HCT116 (cell line): ENCODE measurements around the gene SLC1A1. TPM values are rescaled to one million over a fixed set of nuclear protein-coding genes. Genes with fewer than 3 reads are reported as not detected.

ENCODE experiments used
- ATAC-seq: fragments of 200-7000 bp; cut with Tn5 transposase; 2 replicates; pipeline ENCODE4 v1.9.1; 2020; ENCODE audit warnings: mild to moderate bottlenecking, moderate library complexity
- BruUV-seq: library from RNA; stranded (reverse); fragments of 400-500 nt; replicated peaks from 2 replicates; lab custom pipeline; 2021; lab: Mats Ljungman, UMichigan
- CTCF ChIA-PET: fragments of 300-600 bp; sonication (Branson Sonifier 250); formaldehyde crosslinking; loops from one replicate; lab custom pipeline; 2021; ENCODE audit warnings: antibody characterized with exemption; lab: Charles Lee
- POLR2A ChIA-PET: fragments of 300-600, 350-600 bp; sonication (Branson Sonifier 250); formaldehyde crosslinking; loops from one replicate; lab custom pipeline; 2021; ENCODE audit warnings: antibody characterized with exemption; lab: Charles Lee
- RAD21 ChIA-PET, 2 experiments: fragments of 300-600 bp; sonication (Branson Sonifier 250); formaldehyde crosslinking; loops; one replicate each; lab custom pipeline; 2023; ENCODE audit warnings: low total read pairs in 2 of 2; ENCODE audit not compliant: uncharacterized antibody in 2 of 2, unreplicated experiment in 2 of 2, low non-redundant PET in 1 of 2; lab: Charles Lee
- DNase-seq: peaks from one replicate; pipeline ENCODE4 v3.0.0-alpha.2; 2010; ENCODE audit warnings: low read depth, low spot score
- H2AFZ ChIP-seq: fragments of 200-600 bp; shearing (Covaris generic), sonication (generic); 2 replicates; pipeline ENCODE4 v1.6.1; 2017; ENCODE audit warnings: low read depth, mixed run types, mixed read lengths, antibody characterized with exemption, low read length; ENCODE audit not compliant: poor library complexity, severe bottlenecking
- H3K27ac ChIP-seq: 2 replicates; pipeline ENCODE4 v1.5.1; 2012; ENCODE audit warnings: low read depth, low read length
- H3K27me3 ChIP-seq: fragments of 200-600 bp; sonication (generic); 2 replicates; pipeline ENCODE4 v1.6.1; 2016; ENCODE audit warnings: mixed run types, low read length, mixed read lengths; ENCODE audit not compliant: insufficient read depth
- H3K36me3 ChIP-seq, 2 experiments: fragments of 200-500 bp in 1 of 2; fragments of 200-600 bp in 1 of 2; sonication (Bioruptor generic) in 1 of 2; sonication (generic) in 1 of 2; 2 replicates each; pipeline versions ENCODE4 v1.5.1 to v1.6.1; 2014 to 2016; ENCODE audit warnings: low read length in 2 of 2, inconsistent platforms in 1 of 2, mixed read lengths in 1 of 2, mixed run types in 1 of 2; ENCODE audit not compliant: insufficient read depth in 2 of 2, control insufficient read depth in 1 of 2
- H3K4me1 ChIP-seq, 2 experiments: fragments of 200-600 bp in 1 of 2; sonication (generic) in 1 of 2; 2 replicates each; pipeline versions ENCODE4 v1.5.1 to v1.6.1; 2012 to 2017; ENCODE audit warnings: low read length in 2 of 2, inconsistent platforms in 1 of 2, mild to moderate bottlenecking in 1 of 2, mixed read lengths in 1 of 2, mixed run types in 1 of 2, moderate library complexity in 1 of 2; ENCODE audit not compliant: insufficient read depth in 2 of 2, control insufficient read depth in 1 of 2
- H3K4me2 ChIP-seq: fragments of 200-600 bp; sonication (generic); 2 replicates; pipeline ENCODE4 v1.6.1; 2017; ENCODE audit warnings: mixed run types, low read length, mixed read lengths
- H3K4me3 ChIP-seq, 2 experiments: fragments of 200-600 bp in 1 of 2; sonication (generic) in 1 of 2; replicated peaks in 1 of 2; 2 replicates each; pipeline ENCODE4 v1.5.1; 2011 to 2016; ENCODE audit warnings: low read length in 2 of 2, control low read depth in 1 of 2, low read depth in 1 of 2, mild to moderate bottlenecking in 1 of 2, mixed read lengths in 1 of 2, mixed run types in 1 of 2
- H3K79me2 ChIP-seq: fragments of 200-600 bp; sonication (generic); 2 replicates; pipeline ENCODE4 v1.6.1; 2017; ENCODE audit warnings: mild to moderate bottlenecking, mixed run types, low read length, moderate library complexity, mixed read lengths; ENCODE audit not compliant: insufficient read depth
- H3K9ac ChIP-seq: fragments of 200-600 bp; sonication (generic); 2 replicates; pipeline ENCODE4 v1.6.1; 2016; ENCODE audit warnings: low read length, mixed read lengths
- H3K9me2 ChIP-seq: fragments of 200-600 bp; sonication (generic), shearing (Covaris generic); 2 replicates; pipeline ENCODE4 v1.6.1; 2017; ENCODE audit warnings: mixed run types, mild to moderate bottlenecking, moderate library complexity; ENCODE audit not compliant: insufficient read depth
- H3K9me3 ChIP-seq, 2 experiments: fragments of 200-500 bp in 1 of 2; fragments of 200-600 bp in 1 of 2; sonication (Bioruptor generic) in 1 of 2; sonication (generic) in 1 of 2; 2 replicates each; pipeline ENCODE4 v1.6.1; 2014 to 2017; ENCODE audit warnings: low read length in 2 of 2, mixed read lengths in 2 of 2, inconsistent platforms in 1 of 2, low read depth in 1 of 2, mild to moderate bottlenecking in 1 of 2, mixed run types in 1 of 2, moderate library complexity in 1 of 2; ENCODE audit not compliant: control insufficient read depth in 1 of 2, insufficient read depth in 1 of 2
- H4K20me1 ChIP-seq: fragments of 200-600 bp; sonication (generic), shearing (Covaris generic); 2 replicates; pipeline ENCODE4 v1.6.1; 2017; ENCODE audit warnings: mixed run types, mild to moderate bottlenecking, moderate library complexity; ENCODE audit not compliant: insufficient read depth
- CEBPB ChIP-seq: IDR thresholded peaks from 2 replicates; pipeline ENCODE4 v1.6.1; 2012; ENCODE audit warnings: low read depth
- EGR1 ChIP-seq: IDR thresholded peaks from 2 replicates; pipeline ENCODE4 v1.6.1; 2012; ENCODE audit warnings: low read depth
- ELF1 ChIP-seq: IDR thresholded peaks from 2 replicates; pipeline ENCODE4 v1.6.1; 2012; ENCODE audit warnings: low read depth, borderline replicate concordance
- EZH2 ChIP-seq: fragments of 200-600 bp; sonication (generic); IDR thresholded peaks from 2 replicates; pipeline ENCODE4 v1.6.1; 2017; ENCODE audit warnings: antibody characterized with exemption, mixed run types
- EZH2phosphoT487 ChIP-seq: fragments of 200-600 bp; IDR thresholded peaks from 2 replicates; pipeline ENCODE4 v1.6.1; 2018; ENCODE audit warnings: antibody characterized with exemption, borderline replicate concordance
- POLR2A ChIP-seq: IDR thresholded peaks from 2 replicates; pipeline ENCODE4 v1.7.0; 2011; ENCODE audit warnings: borderline replicate concordance; ENCODE audit not compliant: insufficient read depth, insufficient read length; ENCODE audit errors: extremely low read depth
- POLR2AphosphoS5 ChIP-seq: IDR thresholded peaks from 2 replicates; pipeline ENCODE4 v1.6.1; 2011; ENCODE audit warnings: mild to moderate bottlenecking, low read depth, low read length, moderate library complexity
- RAD21 ChIP-seq: IDR thresholded peaks from 2 replicates; pipeline ENCODE4 v1.6.1; 2012; ENCODE audit warnings: low read depth, mild to moderate bottlenecking
- SIN3A ChIP-seq: IDR thresholded peaks from 2 replicates; pipeline ENCODE4 v1.6.1; 2012; ENCODE audit warnings: low read depth
- TCF7L2 ChIP-seq: IDR thresholded peaks from 2 replicates; pipeline ENCODE4 v1.7.0; 2011; ENCODE audit warnings: borderline replicate concordance, inconsistent platforms; ENCODE audit not compliant: insufficient read depth, insufficient read length; ENCODE audit errors: extremely low read depth
- YY1 ChIP-seq: IDR thresholded peaks from 2 replicates; pipeline ENCODE4 v1.6.1; 2011; ENCODE audit warnings: low read length, low read depth, moderate library complexity, mild to moderate bottlenecking; ENCODE audit not compliant: insufficient replicate concordance; ENCODE audit errors: extremely low read depth
- ZFX ChIP-seq: fragments of 450-650 bp; IDR thresholded peaks from 2 replicates; pipeline ENCODE4 v1.6.1; 2017
- intact Hi-C: fragments of 100-400 bp; cut with micrococcal nuclease; formaldehyde crosslinking; loops from 2 replicates; pipeline ENCODE4 v1.10.0; 2022
- total RNA-seq: library from RNA; stranded (reverse); gene quantifications from one replicate; pipeline ENCODE4 v1.2.1, GENCODE V29; 2021; ENCODE audit not compliant: unreplicated experiment
- TF ChIP-seq, protein P1 (sequence below): IDR thresholded peaks from 2 replicates; pipeline ENCODE4 v1.6.1; 2012; ENCODE audit warnings: low read depth
- TF ChIP-seq, protein P2 (sequence below): IDR thresholded peaks from 2 replicates; pipeline ENCODE4 v1.6.1; 2011; ENCODE audit warnings: mild to moderate bottlenecking, low read length, moderate library complexity; ENCODE audit not compliant: insufficient replicate concordance; ENCODE audit errors: extremely low read depth
- TF ChIP-seq, protein P3 (sequence below): IDR thresholded peaks from 2 replicates; pipeline ENCODE4 v1.6.1; 2012
- TF ChIP-seq, protein P4 (sequence below), 3 experiments: fragments of 200-600 bp in 1 of 3; sonication (generic) in 1 of 3; IDR thresholded peaks in 2 of 3; conservative IDR thresholded peaks in 1 of 3; 2 replicates each; pipeline ENCODE4 v1.5.1; 2012 to 2017; ENCODE audit warnings: low read depth in 2 of 3, low read length in 2 of 3, antibody characterized with exemption in 1 of 3, borderline replicate concordance in 1 of 3, control low read depth in 1 of 3, mild to moderate bottlenecking in 1 of 3, mixed read lengths in 1 of 3, mixed run types in 1 of 3, moderate library complexity in 1 of 3; ENCODE audit not compliant: insufficient read depth in 1 of 3

SLC1A1 gene
- total RNA-seq, 1 experiment from 2014 or later = 6.8 TPM

DNA sequence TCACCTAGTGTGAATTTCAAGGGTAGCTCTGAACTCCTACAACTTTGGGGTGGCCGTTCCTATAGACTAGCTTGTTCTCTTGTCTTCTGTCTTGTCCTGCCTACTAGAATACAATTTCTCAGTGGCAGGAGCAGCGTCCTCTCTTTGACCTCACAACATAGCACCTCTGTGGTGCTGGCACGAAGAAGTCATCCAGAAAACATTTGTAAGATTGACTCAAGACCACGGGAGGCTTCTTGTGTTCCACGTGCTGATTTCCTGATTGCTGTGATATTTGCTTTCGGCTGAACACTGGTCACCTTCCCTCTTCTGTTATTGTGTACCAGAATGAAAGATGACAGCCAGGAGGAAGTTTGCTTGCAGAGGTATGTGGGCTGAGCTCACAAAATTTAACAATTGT, 27.0 kb downstream of the SLC1A1 start:
- intact Hi-C loops = no loop called here
- DNase-seq (no peak), ATAC-seq (no peak)
- Histone ChIP-seq H3K9me3 (no peaks in the 10 kb centered on the region), H3K4me3 (no peak overlapping the region), H3K9ac (no peak overlapping the region), H2AFZ (no peak overlapping the region), H3K4me1 (no peaks in the 10 kb centered on the region), H4K20me1 (no peaks in the 10 kb centered on the region), H3K27me3 (no peaks in the 10 kb centered on the region), H3K9me2 (no peaks in the 10 kb centered on the region), H3K36me3 (no peaks in the 10 kb centered on the region), H3K27ac (no peak overlapping the region), H3K79me2 (no peaks in the 10 kb centered on the region), H3K4me2 (no peak overlapping the region)
- no TSS peak for BruUV-seq
- ChIA-PET POLR2A (no interaction called here), RAD21 (no interaction called here), CTCF (no interaction called here)
- no peak for TF ChIP-seq CEBPB
- no peak for TF ChIP-seq POLR2AphosphoS5
- TF ChIP-seq TCF7L2 = no peak
- no peak for TF ChIP-seq ZFX
- TF ChIP-seq, protein P1, sequence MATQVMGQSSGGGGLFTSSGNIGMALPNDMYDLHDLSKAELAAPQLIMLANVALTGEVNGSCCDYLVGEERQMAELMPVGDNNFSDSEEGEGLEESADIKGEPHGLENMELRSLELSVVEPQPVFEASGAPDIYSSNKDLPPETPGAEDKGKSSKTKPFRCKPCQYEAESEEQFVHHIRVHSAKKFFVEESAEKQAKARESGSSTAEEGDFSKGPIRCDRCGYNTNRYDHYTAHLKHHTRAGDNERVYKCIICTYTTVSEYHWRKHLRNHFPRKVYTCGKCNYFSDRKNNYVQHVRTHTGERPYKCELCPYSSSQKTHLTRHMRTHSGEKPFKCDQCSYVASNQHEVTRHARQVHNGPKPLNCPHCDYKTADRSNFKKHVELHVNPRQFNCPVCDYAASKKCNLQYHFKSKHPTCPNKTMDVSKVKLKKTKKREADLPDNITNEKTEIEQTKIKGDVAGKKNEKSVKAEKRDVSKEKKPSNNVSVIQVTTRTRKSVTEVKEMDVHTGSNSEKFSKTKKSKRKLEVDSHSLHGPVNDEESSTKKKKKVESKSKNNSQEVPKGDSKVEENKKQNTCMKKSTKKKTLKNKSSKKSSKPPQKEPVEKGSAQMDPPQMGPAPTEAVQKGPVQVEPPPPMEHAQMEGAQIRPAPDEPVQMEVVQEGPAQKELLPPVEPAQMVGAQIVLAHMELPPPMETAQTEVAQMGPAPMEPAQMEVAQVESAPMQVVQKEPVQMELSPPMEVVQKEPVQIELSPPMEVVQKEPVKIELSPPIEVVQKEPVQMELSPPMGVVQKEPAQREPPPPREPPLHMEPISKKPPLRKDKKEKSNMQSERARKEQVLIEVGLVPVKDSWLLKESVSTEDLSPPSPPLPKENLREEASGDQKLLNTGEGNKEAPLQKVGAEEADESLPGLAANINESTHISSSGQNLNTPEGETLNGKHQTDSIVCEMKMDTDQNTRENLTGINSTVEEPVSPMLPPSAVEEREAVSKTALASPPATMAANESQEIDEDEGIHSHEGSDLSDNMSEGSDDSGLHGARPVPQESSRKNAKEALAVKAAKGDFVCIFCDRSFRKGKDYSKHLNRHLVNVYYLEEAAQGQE = no peak
- TF ChIP-seq EZH2phosphoT487 = no peak
- TF ChIP-seq, protein P2, sequence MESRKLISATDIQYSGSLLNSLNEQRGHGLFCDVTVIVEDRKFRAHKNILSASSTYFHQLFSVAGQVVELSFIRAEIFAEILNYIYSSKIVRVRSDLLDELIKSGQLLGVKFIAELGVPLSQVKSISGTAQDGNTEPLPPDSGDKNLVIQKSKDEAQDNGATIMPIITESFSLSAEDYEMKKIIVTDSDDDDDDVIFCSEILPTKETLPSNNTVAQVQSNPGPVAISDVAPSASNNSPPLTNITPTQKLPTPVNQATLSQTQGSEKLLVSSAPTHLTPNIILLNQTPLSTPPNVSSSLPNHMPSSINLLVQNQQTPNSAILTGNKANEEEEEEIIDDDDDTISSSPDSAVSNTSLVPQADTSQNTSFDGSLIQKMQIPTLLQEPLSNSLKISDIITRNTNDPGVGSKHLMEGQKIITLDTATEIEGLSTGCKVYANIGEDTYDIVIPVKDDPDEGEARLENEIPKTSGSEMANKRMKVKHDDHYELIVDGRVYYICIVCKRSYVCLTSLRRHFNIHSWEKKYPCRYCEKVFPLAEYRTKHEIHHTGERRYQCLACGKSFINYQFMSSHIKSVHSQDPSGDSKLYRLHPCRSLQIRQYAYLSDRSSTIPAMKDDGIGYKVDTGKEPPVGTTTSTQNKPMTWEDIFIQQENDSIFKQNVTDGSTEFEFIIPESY = no peak
- TF ChIP-seq, protein P3, sequence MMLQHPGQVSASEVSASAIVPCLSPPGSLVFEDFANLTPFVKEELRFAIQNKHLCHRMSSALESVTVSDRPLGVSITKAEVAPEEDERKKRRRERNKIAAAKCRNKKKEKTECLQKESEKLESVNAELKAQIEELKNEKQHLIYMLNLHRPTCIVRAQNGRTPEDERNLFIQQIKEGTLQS = no peak
- no peak for TF ChIP-seq RAD21
- no peak for TF ChIP-seq EZH2
- TF ChIP-seq, protein P4, sequence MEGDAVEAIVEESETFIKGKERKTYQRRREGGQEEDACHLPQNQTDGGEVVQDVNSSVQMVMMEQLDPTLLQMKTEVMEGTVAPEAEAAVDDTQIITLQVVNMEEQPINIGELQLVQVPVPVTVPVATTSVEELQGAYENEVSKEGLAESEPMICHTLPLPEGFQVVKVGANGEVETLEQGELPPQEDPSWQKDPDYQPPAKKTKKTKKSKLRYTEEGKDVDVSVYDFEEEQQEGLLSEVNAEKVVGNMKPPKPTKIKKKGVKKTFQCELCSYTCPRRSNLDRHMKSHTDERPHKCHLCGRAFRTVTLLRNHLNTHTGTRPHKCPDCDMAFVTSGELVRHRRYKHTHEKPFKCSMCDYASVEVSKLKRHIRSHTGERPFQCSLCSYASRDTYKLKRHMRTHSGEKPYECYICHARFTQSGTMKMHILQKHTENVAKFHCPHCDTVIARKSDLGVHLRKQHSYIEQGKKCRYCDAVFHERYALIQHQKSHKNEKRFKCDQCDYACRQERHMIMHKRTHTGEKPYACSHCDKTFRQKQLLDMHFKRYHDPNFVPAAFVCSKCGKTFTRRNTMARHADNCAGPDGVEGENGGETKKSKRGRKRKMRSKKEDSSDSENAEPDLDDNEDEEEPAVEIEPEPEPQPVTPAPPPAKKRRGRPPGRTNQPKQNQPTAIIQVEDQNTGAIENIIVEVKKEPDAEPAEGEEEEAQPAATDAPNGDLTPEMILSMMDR (IDR thresholded peaks at IDR 0.05 in 2 of 3, conservative IDR thresholded peaks at IDR 0.05 in 1 of 3; ENCODE audit: borderline replicate concordance in 1 of 3, insufficient read depth in 1 of 3, low read depth in 2 of 3, low read length in 2 of 3) = no peak
- TF ChIP-seq POLR2A = no peak
- no peak for TF ChIP-seq ELF1
- no peak for TF ChIP-seq SIN3A
- TF ChIP-seq EGR1 = no peak
- TF ChIP-seq YY1 = no peak
